Activated CD8-positive, alpha-beta T cell treated with anti-CD3 and anti-CD28 coated beads, Interleukin-2, amount 10 ng/mL, durations not matched to agents 7 days and 5 days (primary cell): Measurements from ENCODE around the gene MATR3. TPM values are rescaled to one million over a fixed set of nuclear protein-coding genes. Genes with fewer than 3 reads are reported as not detected.
"Not testable (repeated sequence)": the region's sequence is repeated elsewhere in the genome, so short reads cannot be mapped to it uniquely, and the experiment has no call there.

ENCODE experiments used
- ATAC-seq: fragments of 150-1000 bp; cut with Tn5 transposase; one replicate; pipeline ENCODE4 v1.10.0; 2021; ENCODE audit warnings: moderate library complexity
- CTCF ChIA-PET: fragments of 350-600 bp; sonication (Branson Sonifier 250); formaldehyde crosslinking; loops from one replicate; lab custom pipeline; 2021; ENCODE audit warnings: antibody characterized with exemption; lab: Charles Lee
- POLR2A ChIA-PET: fragments of 350-600 bp; sonication (Branson Sonifier 250); formaldehyde crosslinking; loops from one replicate; lab custom pipeline; 2021; ENCODE audit warnings: antibody characterized with exemption; lab: Charles Lee
- DNase-seq: peaks from one replicate; pipeline ENCODE4 v3.0.0-alpha.2; 2020
- H3K27ac Mint-ChIP-seq: one replicate; pipeline ENCODE4 v1.8.0; 2021; ENCODE audit warnings: mild to moderate bottlenecking, mixed read lengths
- H3K27me3 Mint-ChIP-seq: one replicate; pipeline ENCODE4 v1.8.0; 2021; ENCODE audit warnings: low read depth, mixed read lengths
- H3K36me3 Mint-ChIP-seq: one replicate; pipeline ENCODE4 v1.8.0; 2021; ENCODE audit warnings: low read depth, mixed read lengths
- H3K4me1 Mint-ChIP-seq: one replicate; pipeline ENCODE4 v1.8.0; 2021; ENCODE audit warnings: low read depth, mixed read lengths
- H3K4me3 Mint-ChIP-seq: one replicate; pipeline ENCODE4 v1.8.0; 2021; ENCODE audit warnings: mild to moderate bottlenecking, mixed read lengths
- H3K9me3 Mint-ChIP-seq: one replicate; pipeline ENCODE4 v1.8.0; 2022; ENCODE audit warnings: mixed read lengths; ENCODE audit not compliant: insufficient read depth
- total RNA-seq, 2 experiments: library from RNA; stranded (reverse); gene quantifications; one replicate each; pipeline ENCODE4 v1.2.3, GENCODE V29; 2021

The MATR3 gene
- total RNA-seq, 2 experiments from 2014 or later = 174 to 176 TPM

DNA sequence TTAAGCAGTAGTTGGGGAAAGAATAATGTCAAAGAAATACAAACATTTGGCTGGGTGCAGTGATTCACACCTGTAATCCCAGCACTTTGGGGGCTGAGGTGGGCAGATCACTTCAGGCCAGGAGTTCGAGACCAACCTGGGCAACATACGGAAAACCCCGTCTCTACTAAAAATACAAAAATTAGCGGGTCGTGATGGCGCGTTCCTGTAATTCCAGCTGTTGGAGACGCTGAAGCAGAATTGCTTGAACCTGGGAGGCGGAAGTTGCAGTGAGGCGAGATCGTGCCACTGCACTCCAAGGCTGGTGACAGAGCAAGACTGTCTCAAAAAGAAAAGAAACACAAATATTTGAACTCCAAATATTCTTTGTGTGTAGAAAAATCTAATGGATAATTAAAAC lies 4.7 kb downstream of the MATR3 start:
- Mint-ChIP-seq H3K27ac (peak overlapping the region; percentile 12), H3K4me1 (peaks cover 70% of the 10 kb centered on the region), H3K27me3 (no peaks in the 10 kb centered on the region), H3K36me3 (peaks cover 46% of the 10 kb centered on the region), H3K4me3 (peak overlapping the region; percentile 2), H3K9me3 (no peaks in the 10 kb centered on the region)
- DNase-seq = no peak
- POLR2A ChIA-PET = interaction anchor here (1.3 kb wide), 1 partner anchor 44 kb away, joined by 6 read pairs; no protein-coding TSS in a partner anchor
- ATAC-seq = no peak
- CTCF ChIA-PET = interaction anchor here (1.5 kb wide), 2 partner anchors 8 to 39 kb away, joined by 4 read pairs; no protein-coding TSS in a partner anchor

DNA sequence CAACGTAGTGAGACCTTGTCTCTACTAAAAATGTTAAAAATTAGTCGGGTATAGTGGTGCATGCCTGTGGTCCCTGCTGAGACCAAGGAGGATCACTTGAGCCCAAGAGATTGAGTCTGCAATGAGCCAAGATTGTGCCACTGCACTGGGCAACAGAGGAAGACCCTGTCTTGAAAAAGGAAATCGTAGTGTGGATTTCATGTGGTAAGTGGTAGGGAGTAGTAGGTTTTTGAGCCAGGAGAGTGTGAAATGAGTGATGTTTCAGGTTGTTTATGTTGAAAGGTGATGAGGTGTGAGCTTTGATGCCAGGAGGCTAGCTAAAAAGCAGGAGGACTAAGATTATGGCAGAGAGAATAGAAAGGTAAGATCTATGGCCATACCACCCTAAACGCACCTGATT lies 5.9 kb downstream of the MATR3 start:
- Mint-ChIP-seq H3K27ac (peak overlapping the region; percentile 37), H3K4me1 (peaks cover 79% of the 10 kb centered on the region), H3K36me3 (peaks cover 42% of the 10 kb centered on the region), H3K27me3 (no peaks in the 10 kb centered on the region), H3K9me3 (no peaks in the 10 kb centered on the region), H3K4me3 (no peak overlapping the region)
- ChIA-PET POLR2A (interaction anchor here (1.2 to 1.6 kb wide), 4 partner anchors 10 to 86 kb away, joined by 3 to 6 read pairs (median 4); no protein-coding TSS in a partner anchor), CTCF (interaction anchor here (1.1 to 2.3 kb wide), 4 partner anchors 21 to 42 kb away, joined by 3 to 7 read pairs (median 4); partner anchors contain the start of gene PAIP2)
- ATAC-seq = peak; percentile 34
- no peak for DNase-seq

DNA sequence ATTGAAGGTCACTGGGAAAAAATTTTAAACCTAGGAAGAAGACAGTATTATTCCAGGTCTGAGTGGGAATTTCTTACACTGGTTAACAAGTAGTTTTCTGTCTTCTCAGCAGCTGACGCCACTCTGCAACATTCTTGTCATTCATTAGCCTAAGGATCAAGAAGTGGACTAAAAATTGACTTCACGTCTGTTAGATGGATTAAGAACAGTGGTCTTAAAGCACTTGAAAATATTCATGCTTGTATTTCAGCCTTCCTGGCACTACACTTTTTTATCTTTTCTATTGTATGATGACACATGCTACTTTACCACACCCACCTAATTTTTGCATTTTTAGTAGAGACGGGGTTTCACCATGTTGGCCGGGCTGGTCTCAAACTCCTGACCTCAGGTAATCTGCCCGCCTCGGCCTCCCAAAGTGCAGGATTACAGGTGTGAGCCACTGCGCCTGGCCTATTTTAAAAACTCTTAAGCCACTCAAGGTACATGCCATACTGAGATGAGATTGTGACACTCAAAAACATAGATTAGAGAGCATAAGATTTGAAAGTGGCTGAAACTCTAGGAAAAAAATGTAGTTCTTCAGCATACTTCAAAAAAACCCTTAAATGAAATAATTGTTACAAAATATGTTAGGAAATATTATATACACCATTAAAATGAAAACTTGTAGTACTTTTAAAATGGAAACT lies 8.4 kb downstream of the MATR3 start:
- no peak for DNase-seq
- no peak overlapping the region for H3K4me3 Mint-ChIP-seq

DNA sequence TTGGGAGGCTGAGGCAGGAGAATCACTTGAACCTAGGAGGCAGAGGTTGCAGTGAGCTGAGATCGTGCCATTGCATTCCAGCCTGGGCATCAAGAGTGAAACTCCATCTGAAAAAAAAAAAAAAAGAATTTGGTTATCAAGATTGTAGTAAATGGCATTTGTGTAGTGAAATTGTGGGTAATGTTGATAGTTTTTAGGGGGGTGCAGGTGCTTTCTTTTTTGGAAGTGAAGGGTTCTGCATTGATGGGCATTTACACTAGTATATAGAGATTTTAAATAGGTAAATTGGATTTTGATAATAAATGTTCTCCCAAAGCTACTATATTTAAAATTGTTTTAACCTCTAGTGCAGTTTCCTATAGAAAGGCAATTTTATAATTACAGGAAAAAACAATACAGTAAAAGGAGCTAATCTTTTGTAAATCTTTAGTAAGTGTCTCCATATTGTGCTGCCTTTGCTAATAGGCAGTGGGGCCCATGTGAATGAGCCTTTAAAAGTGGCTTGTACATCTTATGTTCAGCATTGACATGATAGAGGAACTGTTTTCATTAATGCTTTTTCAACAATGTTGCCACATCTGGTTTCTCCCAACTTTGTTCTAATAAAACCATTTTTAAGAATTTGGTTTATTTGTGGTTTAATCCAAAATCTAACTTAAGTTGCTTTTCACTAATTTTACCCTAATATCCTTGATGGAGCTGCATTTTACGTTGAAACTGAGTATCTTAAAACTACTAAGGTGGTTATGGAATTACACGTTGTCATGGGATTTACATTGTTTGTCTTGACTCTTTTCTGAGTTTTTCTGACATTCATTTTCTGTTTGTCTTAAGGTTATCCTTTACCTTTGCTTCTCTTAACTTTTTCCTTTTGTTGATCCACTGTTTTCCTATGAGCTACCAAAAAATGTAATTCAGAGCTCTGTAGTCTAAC lies 11.1 kb downstream of the MATR3 start:
- H3K4me1 Mint-ChIP-seq = peaks cover 77% of the 10 kb centered on the region
- ChIA-PET POLR2A (interaction anchor here (0.6 to 6.4 kb wide), 2 partner anchors 9 to 12 kb away, joined by 3 to 61 read pairs; partner anchors contain the start of gene MATR3), CTCF (interaction anchor here (0.8 to 1.8 kb wide), 8 partner anchors 8 to 53 kb away, joined by 3 to 7 read pairs (median 4); partner anchors contain the start of genes MATR3 and PAIP2)
- ATAC-seq (no peak), DNase-seq (no peak)
- no peak overlapping the region for H3K4me3 Mint-ChIP-seq
- peaks cover 26% of the 10 kb centered on the region for H3K36me3 Mint-ChIP-seq
- no peaks in the 10 kb centered on the region for H3K27me3 Mint-ChIP-seq
- no peaks in the 10 kb centered on the region for H3K9me3 Mint-ChIP-seq
- no peak overlapping the region for H3K27ac Mint-ChIP-seq

More for the DNA sequence above, 8.4 kb downstream of the MATR3 start:
- POLR2A ChIA-PET = interaction anchor here (6.4 kb wide), 1 partner anchor 7 kb away, joined by 61 read pairs; the partner anchor contains the start of gene MATR3
- peaks cover 80% of the 10 kb centered on the region for H3K4me1 Mint-ChIP-seq
- H3K9me3 Mint-ChIP-seq = no peaks in the 10 kb centered on the region
- peaks cover 25% of the 10 kb centered on the region for H3K36me3 Mint-ChIP-seq
- CTCF ChIA-PET = interaction anchor here (1.2 kb wide), 1 partner anchor 70 kb away, joined by 3 read pairs; no protein-coding TSS in a partner anchor
- ATAC-seq = no peak
- H3K27me3 Mint-ChIP-seq = no peaks in the 10 kb centered on the region
- H3K27ac Mint-ChIP-seq = peak overlapping the region; percentile 33

DNA sequence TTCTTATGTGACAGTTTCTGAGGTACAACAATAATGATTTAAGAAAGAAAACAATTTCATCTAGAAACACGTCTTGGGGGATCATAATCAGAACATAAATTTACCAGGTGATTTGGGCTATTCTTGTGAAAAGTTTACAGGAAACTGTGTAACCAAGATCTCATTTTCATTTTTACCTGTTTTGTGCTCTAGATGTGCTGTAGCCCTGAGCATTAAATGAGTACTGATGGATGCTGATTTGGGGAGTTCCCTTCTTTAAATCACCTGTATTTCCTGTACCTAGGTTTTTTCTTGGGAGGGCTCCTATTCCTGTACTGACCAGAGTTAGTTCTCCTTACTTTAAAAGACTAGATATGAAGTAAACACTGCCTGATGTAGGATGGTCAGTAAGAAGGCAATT lies 12.7 kb downstream of the MATR3 start:
- Mint-ChIP-seq H3K4me1 (peaks cover 80% of the 10 kb centered on the region), H3K9me3 (no peaks in the 10 kb centered on the region), H3K36me3 (peaks cover 25% of the 10 kb centered on the region), H3K4me3 (no peak overlapping the region), H3K27ac (peak overlapping the region; percentile 14), H3K27me3 (no peaks in the 10 kb centered on the region)
- ChIA-PET CTCF (interaction anchor here (1.0 to 1.7 kb wide), 3 partner anchors 9 to 30 kb away, joined by 4 to 5 read pairs (median 5); no protein-coding TSS in a partner anchor), POLR2A (interaction anchor here (1.6 to 6.4 kb wide), 2 partner anchors 11 to 36 kb away, joined by 8 to 61 read pairs; partner anchors contain the start of genes MATR3 and PAIP2)
- DNase-seq (no peak), ATAC-seq (no peak)

DNA sequence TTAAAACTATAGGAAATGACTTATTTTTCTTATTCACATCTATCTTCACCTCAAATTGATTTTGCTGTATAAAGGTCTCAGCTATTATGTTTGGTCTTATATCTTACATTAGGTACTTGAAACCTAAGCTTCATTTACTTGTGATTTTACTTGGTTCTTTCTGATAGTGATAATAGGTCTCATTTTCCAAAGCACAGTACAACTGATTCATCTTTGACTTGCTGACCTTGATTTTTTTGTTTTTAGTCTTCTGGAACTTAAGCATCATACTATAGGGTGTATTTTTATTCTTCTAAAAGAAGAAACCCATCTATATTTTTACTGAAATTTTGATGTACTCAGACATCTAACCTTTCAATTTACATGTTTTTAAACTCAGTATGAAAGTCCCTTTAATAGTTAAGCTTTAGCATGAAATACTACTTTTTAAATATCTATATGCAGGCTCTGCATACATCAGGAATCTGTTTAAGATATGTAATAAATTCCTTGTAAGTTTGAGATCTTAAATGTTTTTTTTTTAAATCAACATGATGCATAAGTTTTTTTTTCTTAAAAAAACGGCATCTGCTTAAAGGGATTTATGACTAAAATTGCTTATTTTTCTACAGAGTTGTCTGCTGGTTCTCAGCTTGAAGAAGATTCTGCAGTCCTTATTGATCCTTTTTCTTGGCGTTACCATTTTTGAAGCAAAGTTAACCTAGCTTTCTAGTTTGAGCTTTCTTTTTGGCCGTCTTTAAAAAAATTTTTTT lies 13.3 kb downstream of the MATR3 start:
- Mint-ChIP-seq H3K27me3 (no peaks in the 10 kb centered on the region), H3K9me3 (no peaks in the 10 kb centered on the region), H3K4me3 (no peak overlapping the region), H3K27ac (peak overlapping the region; percentile 66), H3K4me1 (peaks cover 78% of the 10 kb centered on the region), H3K36me3 (peaks cover 22% of the 10 kb centered on the region)
- CTCF ChIA-PET = interaction anchor here (0.6 to 1.7 kb wide), 4 partner anchors 9 to 728 kb away, joined by 4 to 5 read pairs (median 4); no protein-coding TSS in a partner anchor
- no peak for DNase-seq
- ATAC-seq = no peak
- POLR2A ChIA-PET = interaction anchor here (1.6 to 6.4 kb wide), 2 partner anchors 12 to 35 kb away, joined by 8 to 61 read pairs; partner anchors contain the start of genes MATR3 and PAIP2

DNA sequence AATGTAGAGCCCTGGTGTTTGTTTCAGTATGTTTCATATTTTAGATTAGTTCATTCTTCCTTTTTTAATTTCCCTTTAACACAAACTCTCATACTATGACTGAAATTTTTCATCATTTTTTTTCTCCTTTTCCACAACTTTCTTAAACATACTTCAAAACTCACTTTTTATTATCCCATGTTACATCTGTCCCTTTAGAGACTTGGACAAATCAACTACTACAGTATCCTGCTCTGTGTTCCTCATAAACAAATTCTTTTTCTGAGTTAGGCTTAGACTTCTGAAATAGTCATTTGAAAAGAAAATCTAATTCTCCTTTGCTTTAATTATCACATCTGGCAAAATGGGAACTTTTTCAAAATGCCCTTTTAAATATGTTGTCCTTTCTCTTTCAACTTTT lies 15.3 kb downstream of the MATR3 start:
- Mint-ChIP-seq H3K27ac (peak overlapping the region; percentile 17), H3K4me1 (peaks cover 64% of the 10 kb centered on the region), H3K36me3 (peaks cover 19% of the 10 kb centered on the region), H3K4me3 (no peak overlapping the region), H3K9me3 (no peaks in the 10 kb centered on the region), H3K27me3 (no peaks in the 10 kb centered on the region)
- ChIA-PET POLR2A (interaction anchor here (0.7 to 1.6 kb wide), 3 partner anchors 15 to 1130 kb away, joined by 3 to 4 read pairs (median 3); partner anchors contain the start of gene MATR3), CTCF (no interaction called here)
- DNase-seq (no peak), ATAC-seq (no peak)

DNA sequence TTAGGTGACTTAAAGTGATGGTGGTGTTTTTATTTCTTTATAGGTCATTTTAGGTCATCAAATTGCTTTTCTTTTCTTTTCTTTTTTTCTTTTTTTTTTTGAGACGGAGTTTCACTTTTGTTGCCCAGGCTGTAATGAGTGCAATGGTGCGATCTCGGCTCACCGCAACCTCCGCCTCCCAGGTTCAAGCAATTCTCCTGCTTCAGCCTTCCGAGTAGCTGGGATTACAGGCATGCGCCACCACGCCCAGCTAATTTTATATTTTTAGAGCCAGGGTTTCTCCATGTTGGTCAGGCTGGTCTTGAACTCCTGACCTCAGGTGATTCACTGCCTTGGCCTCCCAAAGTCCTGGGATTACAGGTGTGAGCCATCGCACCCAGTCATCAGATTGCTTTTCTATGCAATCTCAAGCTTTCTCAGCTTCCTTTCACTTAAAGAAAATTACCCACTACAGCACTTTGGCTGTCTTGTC lies 17.2 kb downstream of the MATR3 start:
- DNase-seq, ATAC-seq, H3K4me3 Mint-ChIP-seq, H3K27ac Mint-ChIP-seq, H3K9me3 Mint-ChIP-seq, H3K27me3 Mint-ChIP-seq: not testable (repeated sequence)
- POLR2A ChIA-PET = interaction anchor here (1.4 kb wide), 2 partner anchors 11 kb away, joined by 3 to 6 read pairs; no protein-coding TSS in a partner anchor
- H3K4me1 Mint-ChIP-seq = peaks cover 56% of the 10 kb centered on the region
- peaks cover 32% of the 10 kb centered on the region for H3K36me3 Mint-ChIP-seq
- CTCF ChIA-PET = interaction anchor here (1.0 to 1.9 kb wide), 2 partner anchors 13 to 31 kb away, joined by 4 to 6 read pairs; partner anchors contain the start of gene PAIP2

DNA sequence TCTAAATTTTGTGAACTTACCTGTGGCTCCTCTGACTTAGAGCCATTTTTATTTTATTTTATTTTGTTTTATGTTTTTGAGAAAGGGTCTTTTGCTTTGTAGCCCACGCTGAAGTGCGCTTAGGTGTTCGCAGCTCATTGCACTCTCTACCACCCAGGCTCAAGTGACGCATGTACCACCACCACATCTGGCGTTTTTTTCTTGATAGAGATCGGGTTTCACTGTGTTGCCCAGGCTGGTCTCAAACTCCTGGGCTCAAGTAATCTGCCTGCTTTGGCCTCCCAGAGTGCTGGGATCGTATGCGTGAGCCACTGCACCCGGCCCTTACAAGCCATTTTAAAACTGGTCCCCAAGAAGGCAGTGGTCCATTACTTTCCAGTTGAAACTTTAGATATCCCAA lies 18.5 kb downstream of the MATR3 start:
- DNase-seq = no peak
- H3K4me3 Mint-ChIP-seq = no peak overlapping the region
- no peak overlapping the region for H3K27ac Mint-ChIP-seq
- no peaks in the 10 kb centered on the region for H3K27me3 Mint-ChIP-seq
- no peaks in the 10 kb centered on the region for H3K9me3 Mint-ChIP-seq
- peaks cover 38% of the 10 kb centered on the region for H3K36me3 Mint-ChIP-seq
- POLR2A ChIA-PET = interaction anchor here (0.9 to 1.5 kb wide), 5 partner anchors 9 to 80 kb away, joined by 3 to 6 read pairs (median 3); partner anchors contain the start of genes MATR3 and PAIP2
- no peak for ATAC-seq
- H3K4me1 Mint-ChIP-seq = peaks cover 46% of the 10 kb centered on the region
- CTCF ChIA-PET = interaction anchor here (1.6 to 1.9 kb wide), 2 partner anchors 10 to 30 kb away, joined by 6 to 7 read pairs; partner anchors contain the start of gene PAIP2

DNA sequence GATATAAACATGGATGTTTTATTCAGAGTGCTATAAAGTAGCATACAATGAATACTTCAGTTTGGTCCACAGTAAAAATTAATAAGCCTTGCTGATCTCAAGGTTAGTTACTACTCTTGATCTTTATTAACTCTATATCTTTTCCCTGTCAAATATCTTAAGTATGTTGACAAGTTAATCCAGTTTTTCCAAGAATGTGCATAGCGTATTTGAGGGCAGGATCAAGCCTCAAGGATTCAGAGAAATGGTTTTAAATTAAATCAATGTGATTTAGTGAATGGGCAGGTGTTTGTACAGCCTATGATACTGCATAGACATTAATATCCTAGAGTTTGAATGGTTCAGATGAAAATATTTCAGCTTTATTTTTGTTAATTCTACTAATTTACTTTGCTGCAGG lies 20.7 kb downstream of the MATR3 start:
- ChIA-PET CTCF (no interaction called here), POLR2A (no interaction called here)
- DNase-seq = no peak
- Mint-ChIP-seq H3K27me3 (no peaks in the 10 kb centered on the region), H3K36me3 (peaks cover 41% of the 10 kb centered on the region), H3K9me3 (no peaks in the 10 kb centered on the region), H3K4me3 (no peak overlapping the region), H3K27ac (no peak overlapping the region), H3K4me1 (peaks cover 26% of the 10 kb centered on the region)
- ATAC-seq = no peak
